ENCODE results near the gene UBE2Q1.

The UBE2Q1 gene

DNA sequence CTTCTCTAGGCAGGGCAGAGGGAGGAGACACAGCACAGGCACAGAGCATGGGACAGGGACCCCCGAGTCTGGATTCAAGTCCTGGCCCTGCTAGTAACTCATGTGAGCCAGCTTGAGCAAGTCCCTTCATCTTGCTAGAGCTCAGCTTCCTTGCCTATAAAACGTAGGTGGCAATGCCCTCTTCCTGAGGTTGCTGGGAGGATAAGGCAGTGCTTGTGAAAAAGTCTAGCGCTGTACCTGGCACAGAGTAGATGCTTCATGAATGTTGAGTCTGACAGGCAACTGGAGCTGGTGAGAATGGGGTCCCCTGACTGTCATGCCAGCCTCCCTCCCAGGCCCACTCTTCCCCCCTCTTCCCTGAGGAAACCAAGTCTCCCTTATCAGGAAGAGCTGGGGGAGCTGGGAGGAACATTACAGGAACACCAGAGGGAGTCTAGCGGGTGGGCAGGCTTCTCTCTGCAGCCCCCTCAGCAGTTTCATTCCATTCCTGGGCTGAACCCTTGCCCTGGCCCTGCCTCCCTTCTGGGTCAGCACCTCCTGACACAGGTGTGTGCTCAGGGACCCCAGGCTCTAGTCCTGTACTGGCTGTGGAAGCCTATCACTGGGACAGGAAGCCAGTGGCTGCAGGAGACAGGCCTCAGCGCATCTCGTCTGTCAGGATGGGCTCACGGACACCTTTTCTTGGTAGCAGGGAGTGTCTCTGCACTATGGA is 19.0 kb upstream of the UBE2Q1 start:
- no peak for DNase-seq (ENCODE audit: low read depth in 3 of 3)

DNA sequence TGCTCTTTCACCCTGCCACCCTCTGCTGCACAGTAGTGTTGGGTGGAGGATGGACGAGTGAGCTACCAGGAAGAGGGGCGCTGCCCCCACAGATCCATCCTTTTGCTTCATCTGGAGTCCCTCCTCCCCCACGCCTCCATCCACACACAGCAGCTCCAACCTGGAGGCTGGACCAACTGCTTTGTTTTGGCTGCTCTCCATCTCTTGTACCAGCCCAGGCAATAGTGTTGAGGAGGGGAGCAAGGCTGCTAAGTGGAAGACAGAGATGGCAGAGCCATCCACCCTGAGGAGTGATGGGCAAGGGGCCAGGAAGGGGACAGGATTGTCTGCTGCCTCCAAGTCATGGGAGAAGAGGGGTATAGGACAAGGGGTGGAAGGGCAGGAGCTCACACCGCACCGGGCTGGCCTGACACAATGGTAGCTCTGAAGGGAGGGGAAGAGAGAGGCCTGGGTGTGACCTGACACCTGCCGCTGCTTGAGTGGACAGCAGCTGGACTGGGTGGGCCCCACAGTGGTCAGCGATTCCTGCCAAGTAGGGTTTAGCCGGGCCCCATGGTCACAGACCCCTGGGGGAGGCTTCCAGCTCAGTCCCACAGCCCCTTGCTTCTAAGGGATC is 17.6 kb upstream of the UBE2Q1 start:
- DNase-seq (ENCODE audit: low read depth in 3 of 3) = no peak

DNA sequence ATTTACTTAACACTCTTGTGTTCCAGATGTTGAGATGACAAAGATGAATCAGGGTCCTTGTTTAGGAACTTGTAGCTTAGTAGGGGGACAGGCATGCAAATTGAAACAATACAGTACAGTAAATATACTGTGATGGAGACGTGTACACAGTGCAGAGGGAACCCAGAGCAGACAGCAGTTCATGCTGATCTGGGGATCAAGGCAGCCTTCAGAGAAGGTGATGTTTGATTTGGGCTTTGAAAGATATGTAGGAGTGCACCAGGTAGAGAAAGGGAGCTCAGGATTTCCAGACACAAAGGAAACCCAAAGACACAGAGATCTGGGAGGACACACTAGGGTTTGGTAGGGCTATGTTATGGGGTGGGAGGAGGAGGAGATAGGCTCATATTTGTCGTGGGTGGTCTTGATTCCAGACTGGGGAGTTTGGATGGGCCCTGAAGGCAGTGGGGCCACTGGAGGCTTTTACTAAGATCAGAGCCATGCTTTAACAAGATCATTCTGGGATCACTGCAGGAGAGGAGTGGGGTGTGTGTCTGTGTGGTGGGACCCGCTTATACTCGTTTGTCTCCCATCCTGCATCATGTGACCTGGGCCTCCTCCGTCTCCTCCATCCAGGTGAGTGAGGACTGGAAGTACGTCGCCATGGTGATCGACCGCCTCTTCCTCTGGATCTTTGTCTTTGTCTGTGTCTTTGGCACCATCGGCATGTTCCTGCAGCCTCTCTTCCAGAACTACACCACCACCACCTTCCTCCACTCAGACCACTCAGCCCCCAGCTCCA is 16.9 kb upstream of the UBE2Q1 start:
- DNase-seq (ENCODE audit: low read depth in 3 of 3) = no peak

DNA sequence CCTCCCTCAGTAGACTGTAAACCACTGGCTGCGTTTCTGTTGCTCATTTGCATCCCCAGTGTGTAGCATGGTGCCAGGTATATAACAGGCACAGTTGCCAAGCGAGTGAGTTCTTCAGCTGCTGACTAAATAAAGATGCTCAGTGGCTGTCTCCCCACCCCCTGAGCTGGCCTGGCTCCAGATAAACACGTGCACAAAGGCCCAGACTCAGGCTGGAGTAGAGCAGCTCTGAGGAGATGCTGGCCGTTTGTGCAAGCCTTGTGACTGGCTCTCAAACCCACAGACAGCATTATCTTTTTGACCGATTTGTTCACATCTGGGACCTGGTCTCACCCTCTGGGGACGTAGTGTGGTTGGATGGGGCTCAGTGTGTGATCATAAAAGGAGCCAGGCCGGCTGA is 16.3 kb upstream of the UBE2Q1 start:
- DNase-seq (ENCODE audit: low read depth in 3 of 3) = no peak

DNA sequence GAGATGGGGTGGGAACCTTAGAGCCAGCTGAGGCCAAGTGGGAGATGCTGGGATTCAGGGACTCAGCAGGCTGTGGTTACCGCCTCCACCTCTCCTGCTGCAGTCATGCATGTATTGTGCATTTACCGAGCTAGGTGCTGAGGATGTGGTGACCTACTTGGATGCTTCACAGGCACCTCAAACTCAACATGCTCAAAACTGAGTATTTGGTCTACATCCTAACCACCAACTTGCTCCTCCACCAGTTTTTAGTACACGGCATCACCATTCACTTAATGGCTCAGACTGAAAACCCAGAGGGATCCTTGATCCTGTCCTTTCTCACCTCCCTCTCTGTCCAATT is 14.7 kb upstream of the UBE2Q1 start:
- no peak for DNase-seq (ENCODE audit: low read depth in 3 of 3)

DNA sequence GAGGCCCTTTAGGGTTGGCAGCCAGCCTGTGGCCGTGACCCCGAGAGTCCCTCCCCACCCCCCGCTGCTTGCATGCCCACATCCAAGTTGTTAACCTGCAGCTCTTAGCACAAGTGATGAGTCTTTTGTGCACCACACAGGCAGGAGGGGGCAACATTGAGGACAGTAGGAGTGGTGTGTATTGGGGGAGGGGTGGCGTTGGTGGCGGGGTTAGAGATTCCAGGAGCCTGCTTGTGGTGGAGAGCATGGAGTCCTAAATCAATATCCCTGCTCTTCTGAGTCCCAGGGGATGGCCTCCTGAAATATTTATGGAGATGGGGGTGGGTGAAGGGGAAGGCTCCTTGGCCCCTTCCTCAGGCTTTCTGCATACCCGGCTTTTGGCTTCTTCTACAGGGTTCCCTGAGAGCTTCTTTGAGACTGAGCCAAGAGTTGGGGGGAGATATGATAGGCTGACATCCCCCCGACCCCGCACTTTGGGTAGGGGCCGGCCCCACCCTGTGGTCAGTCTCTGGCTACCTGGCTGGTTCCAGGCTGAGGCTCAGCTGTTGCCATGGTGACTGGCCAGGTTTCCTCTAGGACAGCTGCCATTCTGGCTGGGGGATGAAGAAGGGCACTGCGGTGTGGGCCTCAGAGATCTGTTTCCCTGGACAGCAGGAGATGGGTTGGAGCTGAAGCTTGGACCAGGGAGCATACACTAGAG is 14.2 kb upstream of the UBE2Q1 start:
- no peak for DNase-seq (ENCODE audit: low read depth in 3 of 3)

DNA sequence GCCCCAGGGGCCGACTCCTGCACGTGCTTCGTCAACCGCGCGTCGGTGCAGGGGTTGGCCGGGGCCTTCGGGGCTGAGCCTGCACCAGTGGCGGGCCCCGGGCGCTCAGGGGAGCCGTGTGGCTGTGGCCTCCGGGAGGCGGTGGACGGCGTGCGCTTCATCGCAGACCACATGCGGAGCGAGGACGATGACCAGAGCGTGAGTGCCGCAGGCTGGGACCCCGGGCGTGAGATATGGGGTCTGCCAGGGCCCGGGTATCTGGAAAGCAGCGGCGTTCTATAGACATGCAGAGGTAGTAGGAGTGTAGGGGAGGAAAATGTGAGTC is 13.5 kb upstream of the UBE2Q1 start:
- DNase-seq (ENCODE audit: low read depth in 3 of 3) = no peak

DNA sequence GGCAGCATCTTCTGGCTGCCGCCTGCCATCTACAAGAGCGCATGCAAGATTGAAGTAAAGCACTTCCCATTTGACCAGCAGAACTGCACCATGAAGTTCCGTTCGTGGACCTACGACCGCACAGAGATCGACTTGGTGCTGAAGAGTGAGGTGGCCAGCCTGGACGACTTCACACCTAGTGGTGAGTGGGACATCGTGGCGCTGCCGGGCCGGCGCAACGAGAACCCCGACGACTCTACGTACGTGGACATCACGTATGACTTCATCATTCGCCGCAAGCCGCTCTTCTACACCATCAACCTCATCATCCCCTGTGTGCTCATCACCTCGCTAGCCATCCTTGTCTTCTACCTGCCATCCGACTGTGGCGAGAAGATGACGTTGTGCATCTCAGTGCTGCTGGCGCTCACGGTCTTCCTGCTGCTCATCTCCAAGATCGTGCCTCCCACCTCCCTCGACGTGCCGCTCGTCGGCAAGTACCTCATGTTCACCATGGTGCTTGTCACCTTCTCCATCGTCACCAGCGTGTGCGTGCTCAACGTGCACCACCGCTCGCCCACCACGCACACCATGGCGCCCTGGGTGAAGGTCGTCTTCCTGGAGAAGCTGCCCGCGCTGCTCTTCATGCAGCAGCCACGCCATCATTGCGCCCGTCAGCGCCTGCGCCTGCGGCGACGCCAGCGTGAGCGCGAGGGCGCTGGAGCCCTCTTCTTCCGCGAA is 12.9 kb upstream of the UBE2Q1 start:
- DNase-seq (ENCODE audit: low read depth in 3 of 3) = no peak

DNA sequence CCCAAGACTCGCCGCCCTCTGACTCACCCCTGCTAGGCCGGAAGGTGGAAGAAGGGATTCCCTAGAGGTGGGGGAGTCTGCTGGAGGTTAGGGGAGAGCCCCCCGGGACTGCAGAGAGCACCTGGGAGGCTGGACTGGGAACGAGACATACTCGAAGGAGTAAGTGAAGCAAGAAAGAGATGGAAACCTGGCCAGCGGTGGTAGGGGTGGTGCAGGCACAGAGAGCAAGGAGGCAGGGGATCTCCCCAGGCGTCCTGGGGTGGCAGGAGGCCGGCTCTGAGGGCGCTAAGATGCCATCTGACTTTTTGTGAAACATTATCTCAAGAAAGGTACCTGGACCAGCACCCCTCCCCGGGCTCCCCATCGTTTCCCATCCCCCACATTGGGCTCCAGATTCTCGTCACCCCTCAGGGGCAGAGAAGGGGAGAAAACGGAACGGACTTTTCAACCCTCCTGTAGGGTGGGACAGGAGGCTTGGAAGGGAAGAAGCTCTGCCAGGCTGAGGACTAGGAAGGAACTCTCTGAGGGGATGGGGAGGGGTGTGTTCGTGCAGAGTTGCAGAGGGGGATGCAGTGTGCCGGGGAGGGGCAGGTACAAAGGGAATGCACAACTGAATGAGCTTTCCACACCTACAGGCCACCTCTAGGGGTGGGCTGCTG is 9.8 kb upstream of the UBE2Q1 start:
- DNase-seq (ENCODE audit: low read depth in 3 of 3) = no peak

DNA sequence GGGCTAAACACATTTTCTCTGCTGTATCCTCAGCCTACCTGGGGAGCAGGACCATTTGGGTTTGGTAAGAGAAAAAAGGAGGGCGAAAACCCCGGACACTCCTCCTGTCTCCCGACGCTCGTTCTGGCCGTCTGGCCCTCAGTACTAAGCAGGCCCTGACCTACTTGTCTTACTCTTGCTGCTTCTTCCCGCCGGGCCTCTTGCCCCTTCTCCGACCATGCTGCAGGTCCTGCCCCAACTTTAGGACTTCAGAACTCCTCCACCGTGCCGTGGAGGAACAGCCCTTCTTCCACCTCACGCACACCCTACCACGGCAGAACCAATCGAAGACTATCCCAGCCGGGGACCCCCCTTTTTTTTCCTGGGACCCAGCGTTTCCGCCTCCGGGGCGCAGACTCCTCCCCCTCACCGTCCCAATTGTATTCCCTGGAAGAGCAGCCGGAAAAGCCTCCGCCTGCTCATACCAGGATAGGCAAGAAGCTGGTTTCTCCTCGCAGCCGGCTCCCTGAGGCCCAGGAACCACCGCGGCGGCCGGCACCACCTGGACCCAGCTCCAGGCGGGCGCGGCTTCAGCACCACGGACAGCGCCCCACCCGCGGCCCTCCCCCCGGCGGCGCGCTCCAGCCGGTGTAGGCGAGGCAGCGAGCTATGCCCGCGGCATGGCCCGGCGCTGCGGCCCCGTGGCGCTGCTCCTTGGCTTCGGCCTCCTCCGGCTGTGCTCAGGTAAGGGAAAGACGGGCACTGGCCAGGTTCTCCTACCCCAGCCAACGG is 9.1 kb upstream of the UBE2Q1 start, which contains the start of gene CHRNB2:
TSS of gene CHRNB2 (plus strand) at position 393 of the 771 bp plus-strand sequence. CDS start at position 660, 267 bp downstream.
- DNase-seq (ENCODE audit: low read depth in 3 of 3) = peak; percentile 42 to 53 (median 53)

DNA sequence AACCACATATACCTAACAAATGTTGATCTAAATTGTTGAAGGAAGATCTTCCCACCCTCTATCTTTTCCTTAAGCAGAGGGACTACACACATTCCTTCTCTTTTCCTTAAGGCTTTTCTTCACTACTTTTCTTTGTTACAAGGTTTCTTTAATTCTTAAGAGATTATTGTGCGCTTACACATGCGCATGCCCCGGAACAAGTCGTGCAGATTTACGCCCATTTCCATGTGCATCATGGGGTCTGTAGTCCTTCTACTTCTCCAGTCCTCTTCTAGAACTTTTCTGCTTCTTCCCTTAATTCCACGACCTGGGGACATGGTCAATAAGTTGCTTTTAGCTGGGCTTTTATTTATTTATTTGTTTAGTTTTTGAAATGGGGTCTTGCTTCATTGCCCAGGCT is 7.4 kb upstream of the UBE2Q1 start:
- no peak for DNase-seq (ENCODE audit: low read depth in 3 of 3)

DNA sequence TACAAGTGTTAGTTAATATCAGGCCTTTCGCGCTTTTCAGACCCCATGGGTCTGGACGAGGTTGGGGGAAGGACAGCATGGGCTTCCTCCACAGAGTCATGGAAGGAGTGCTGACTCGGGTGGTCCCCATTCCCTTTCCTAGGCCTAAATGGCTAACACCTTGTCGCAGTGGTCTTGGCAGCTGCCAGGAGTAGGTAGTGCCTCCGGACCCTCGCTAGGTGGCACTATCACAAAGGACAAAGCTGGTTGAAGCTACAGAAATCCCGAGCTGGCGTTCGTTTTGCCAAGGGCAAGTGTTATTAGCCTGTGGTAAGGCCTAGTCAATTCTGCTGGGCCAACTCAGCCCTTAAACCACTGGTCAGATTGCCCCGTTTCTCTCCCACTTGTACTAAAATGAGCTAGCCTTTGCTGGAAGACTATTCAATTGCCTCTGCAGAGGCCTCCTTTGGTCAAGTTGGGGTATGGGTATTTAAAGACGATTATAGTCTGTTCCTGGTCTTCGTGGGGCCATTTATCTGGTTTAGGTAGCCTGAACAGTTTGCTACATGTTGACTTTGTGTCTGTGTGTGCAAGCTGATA is 1.1 kb upstream of the UBE2Q1 start:
- DNase-seq (ENCODE audit: low read depth in 3 of 3) = peak; percentile 64 to 87 (median 75)

DNA sequence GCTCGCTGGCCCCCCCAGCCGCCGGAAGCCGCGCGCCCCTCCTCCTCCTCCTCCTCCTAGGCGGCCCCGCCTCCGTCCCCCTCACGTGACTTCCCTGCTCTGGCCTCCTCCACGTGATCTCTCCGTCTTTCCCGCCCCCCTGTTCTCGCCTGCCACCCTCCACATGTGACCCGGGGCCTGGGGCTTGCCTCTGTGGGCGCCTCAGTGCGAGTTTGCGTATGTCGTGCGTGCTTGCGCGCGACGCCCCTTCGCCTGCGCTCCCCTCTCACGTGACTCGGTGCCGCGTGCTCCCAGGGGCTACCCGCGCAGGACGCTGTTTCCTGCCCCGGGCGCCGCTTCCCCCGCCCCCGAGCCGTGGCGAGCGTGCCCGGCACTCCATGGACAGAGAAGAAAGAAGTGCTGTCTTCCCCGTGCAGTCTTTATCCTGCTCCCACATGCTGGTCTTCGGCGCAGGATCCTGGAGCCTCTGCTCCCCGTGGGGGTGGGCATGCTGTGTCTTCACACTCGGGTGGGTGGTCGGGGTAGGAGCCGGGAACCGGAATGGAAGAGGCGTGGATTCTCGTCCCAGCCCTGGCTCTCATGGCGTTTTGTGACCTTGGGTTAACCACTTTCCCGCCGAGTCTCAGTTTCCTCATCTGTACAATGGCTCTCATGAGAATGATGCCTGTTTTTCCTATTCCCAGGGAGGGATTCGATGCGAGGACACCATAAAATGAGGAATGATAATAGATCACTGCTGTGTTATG is 431 bp upstream of the UBE2Q1 start:
- peak; percentile 98 to 100 (median 99) for DNase-seq (ENCODE audit: low read depth in 3 of 3)

DNA sequence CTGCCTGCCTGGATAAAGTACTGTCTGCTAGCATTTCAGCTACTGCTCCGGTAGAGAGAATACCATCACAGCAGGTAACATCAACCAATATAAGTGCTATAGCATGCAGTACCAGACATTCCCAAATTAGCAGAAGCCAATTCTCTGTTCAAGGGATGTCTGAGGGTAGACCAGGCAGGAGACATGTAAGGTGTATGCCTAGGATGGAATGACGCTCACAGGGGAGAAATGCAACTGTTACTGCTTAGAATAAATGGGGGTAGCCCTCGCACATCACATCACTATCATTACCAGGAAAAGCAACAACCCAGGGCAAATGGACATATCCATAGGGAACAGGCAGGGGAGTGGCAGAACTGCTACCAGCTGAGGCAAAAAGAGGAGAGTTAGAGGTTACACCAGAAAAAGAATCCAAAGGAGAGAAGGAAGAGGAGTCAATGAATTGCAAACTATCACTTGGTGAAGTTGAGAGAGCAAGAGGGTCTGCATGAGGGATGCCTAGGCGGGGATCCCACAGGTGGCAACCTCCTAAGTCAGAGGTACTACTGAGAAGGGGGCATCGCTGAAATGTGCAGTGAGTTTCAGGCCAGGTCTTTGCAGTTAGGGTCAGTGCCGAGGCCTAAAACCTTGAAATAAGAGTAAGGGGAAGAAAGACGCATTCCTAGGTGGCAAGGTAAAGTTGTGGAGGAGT is 1.1 kb downstream of the UBE2Q1 start:
- no peak for DNase-seq (ENCODE audit: low read depth in 3 of 3)

DNA sequence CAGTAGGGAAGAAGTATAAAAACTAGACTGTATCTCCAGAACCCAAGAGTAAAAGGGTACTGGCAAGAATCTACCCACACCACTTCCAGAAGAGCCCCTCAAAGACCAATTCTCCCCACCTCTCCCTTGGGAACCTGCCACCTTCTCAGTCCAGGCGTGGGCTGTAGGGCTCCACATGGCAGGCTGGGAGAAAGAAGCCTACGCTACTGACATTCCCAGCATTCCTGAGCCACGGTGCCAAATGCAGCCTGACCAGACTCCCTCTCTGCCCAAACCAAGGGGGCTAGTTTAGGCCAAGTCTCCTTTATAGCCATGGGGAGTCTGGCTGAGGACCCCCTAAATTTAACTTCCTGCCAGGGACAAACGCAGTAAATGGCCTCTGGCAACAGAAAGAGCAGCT is 2.0 kb downstream of the UBE2Q1 start:
- no peak for DNase-seq (ENCODE audit: low read depth in 3 of 3)

DNA sequence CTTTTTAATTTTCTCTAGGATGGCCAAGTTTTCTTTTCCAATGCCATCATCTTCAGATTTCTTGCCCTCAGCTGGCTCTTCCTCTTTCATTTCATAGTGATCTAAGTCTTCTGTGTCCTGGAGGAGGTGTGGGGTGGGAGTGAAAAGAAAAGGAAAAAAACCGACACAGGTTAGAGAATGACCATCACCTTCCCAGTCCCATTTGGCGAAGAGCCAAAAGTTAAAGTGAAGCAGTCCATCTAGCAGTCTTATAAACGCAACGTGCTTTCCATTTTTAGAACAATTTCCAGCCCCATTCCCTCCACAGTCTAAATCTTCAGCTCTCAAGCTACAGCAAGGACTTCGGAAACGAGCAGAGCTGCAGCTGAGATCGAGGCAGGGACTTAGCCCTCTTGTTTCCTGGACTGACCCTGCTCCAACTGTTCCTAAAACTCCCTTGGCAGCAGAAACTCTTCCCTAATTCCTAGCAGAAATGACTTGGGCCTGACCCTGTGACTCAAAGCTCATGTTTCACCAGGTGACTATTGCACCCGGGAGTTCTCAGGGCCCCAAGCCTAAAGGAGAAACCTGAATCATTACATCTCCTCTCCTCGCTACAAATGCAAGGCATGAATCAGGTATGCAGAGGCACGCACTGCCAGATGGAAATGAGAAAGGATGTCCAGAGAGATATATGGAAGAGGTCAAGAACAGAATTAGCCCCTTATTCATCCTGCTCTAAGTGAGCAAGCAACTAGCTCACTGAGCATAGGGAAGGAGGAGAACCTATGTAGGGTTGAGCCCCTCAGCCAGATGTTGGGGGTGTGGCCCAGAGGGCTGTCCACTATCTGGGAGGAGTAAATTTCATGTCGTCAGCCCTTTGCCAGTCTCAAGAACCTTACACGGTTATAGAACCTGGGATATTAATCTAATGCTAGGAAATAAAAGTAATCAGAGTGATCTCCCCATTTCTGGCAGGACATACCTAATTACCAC is 5.1 kb downstream of the UBE2Q1 start:
- DNase-seq (ENCODE audit: low read depth in 3 of 3) = no peak

DNA sequence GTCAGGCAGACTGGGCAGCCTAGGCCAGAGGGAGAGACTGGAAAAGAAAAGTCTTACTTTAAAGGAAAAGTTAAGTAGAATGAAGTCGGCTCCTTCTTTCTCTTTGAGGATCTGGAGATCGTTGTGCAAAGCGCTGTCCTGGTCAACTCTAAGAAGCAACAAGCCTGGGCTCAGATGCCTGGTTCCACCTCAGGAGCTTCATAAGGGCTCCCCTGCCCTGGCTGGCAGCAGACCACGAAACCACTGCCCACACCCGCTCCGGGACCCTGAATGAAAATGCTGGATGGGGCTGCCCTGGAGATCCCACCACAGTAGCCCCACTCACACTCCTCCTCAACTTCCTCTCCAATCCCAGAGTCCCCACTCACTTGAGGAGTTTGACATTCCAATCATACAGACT is 6.4 kb downstream of the UBE2Q1 start:
- no peak for DNase-seq (ENCODE audit: low read depth in 3 of 3)

DNA sequence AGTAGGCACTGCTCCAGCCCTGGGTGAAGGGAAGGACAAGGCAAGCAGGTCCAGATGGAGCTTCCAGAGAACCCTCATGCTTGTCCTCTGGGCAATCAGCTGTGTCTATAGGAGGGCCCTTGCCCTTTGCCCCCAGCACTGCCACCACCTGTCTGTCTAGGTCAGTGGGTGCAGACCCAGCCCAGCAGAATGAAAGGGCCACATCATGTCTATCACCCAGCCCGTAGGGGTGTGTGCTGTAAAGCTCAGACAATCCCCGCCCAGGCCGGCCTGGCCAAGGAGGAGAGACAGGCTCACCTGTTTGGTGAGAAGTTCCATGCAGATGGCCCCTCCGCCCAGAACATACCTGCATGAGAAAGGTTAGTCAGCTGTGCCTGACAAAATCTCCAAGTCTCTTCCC is 7.0 kb downstream of the UBE2Q1 start:
- no peak for DNase-seq (ENCODE audit: low read depth in 3 of 3)
